Urothelium cell line (cell line): Measurements from ENCODE around the gene INTS15.

ENCODE experiments used
- DNase-seq: peaks from one replicate; pipeline ENCODE4 v3.0.0; 2011; ENCODE audit warnings: low spot score, mixed read lengths
- FAIRE-seq: peaks from 2 replicates; lab custom pipeline; 2011; peaks lifted over from hg19 to GRCh38; lab: Jason Lieb, UNC

The INTS15 gene

DNA sequence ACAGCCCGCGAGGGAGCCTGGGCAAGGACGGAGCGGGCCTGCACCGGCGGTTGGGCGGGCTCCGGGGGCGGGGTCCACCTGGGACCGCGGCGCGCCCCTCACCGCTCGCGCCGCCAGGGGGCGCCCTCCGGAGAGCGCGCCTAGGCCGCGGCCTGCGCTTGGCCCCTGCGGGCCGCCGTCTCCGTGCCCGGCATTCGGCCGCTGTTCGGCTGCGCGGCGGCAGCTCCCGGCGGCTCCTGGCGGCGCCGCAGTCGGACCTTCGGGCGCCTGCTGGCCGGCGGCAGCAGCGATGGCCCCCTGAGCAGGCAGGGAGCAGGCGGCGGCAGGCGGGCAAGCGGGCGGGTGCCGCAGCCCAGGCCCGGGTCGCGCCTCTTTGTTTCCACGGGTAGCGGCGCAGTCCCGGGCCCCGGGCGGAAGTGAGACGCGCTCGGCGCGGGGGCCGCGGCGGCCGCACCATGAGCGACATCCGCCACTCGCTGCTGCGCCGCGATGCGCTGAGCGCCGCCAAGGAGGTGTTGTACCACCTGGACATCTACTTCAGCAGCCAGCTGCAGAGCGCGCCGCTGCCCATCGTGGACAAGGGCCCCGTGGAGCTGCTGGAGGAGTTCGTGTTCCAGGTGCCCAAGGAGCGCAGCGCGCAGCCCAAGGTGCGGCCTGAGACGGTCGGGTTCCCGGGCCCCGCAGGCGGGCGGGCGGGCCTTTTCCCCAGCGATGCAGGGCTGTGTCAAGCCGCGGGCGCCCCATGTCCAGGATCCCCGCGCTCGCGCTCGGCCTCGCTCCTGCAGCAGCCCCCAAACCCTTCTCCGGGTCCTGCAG, at the start of gene INTS15:
TSS of gene INTS15 (plus strand) at position 193 of the 816 bp plus-strand sequence. CDS start at position 456, 263 bp downstream.
- FAIRE-seq: peak; percentile 98
- peak; percentile 99 for DNase-seq

- no peak for DNase-seq
These were observed 47.5 kb upstream of the INTS15 start for GRCh38 chr7:6542368-6542767.

GRCh38 chr7:6545398-6546126, 44.3 kb upstream of the INTS15 start:
- peak; percentile 20 for FAIRE-seq
- DNase-seq: no peak

More at GRCh38 chr7:6542368-6542767, 47.5 kb upstream of the INTS15 start:
- no peak for FAIRE-seq

- DNase-seq: no peak
These were observed 43.1 kb upstream of the INTS15 start for GRCh38 chr7:6546498-6547251.

DNA sequence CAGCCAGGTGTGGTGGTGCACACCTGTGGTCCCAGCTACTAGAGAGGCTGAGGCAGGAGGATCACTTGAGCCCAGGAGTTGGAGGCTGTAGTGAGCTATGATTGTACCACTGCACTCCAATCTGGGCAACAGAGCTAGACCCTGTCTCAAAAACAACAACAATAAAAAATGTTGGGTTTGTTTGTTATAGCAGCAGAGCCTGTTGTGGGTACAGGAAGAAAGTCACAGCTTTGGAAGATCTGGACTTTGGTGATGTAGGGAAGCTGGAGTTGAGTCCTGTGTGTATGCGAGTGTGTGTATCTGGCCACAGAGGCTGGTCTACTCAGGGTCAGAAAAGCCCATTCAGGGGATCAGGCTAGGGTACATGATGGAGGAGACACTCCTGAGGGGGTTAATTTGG, 42.4 kb upstream of the INTS15 start:
- no peak for FAIRE-seq

More at GRCh38 chr7:6546498-6547251, 43.1 kb upstream of the INTS15 start:
- FAIRE-seq: peak; percentile 91

GRCh38 chr7:6551016-6551511, 38.8 kb upstream of the INTS15 start, which contains the start of gene GRID2IP:
Gene GRID2IP, minus strand, starts transcription at chr7:6551461. Its CDS starts 25 bp downstream, at chr7:6551436.
- DNase-seq: no peak
- peak; percentile 52 for FAIRE-seq

More for the DNA sequence above, 42.4 kb upstream of the INTS15 start:
- no peak for DNase-seq

GRCh38 chr7:6553448-6554044, 36.3 kb upstream of the INTS15 start:
- FAIRE-seq (peak; percentile 86), DNase-seq (no peak)

DNA sequence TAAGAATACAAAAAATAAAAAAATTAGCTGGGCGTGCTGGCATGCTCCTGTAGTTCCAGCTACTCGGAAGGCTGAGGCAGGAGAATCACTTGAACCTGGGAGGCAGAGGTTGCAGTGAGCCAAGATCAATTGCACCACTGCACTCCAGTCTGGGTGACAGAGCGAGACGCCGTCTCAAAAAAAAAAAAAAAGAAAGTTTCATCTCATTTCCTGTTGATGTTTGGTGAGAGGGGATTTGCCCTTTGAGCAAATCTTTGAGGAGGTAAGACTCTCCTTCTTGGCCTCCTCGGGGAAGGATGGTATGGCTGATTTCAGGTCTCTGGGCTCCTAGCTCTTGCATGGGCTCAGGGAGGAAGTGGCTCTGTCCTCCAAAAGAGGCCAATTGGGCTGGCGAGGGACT, 35.0 kb upstream of the INTS15 start:
- DNase-seq (no peak), FAIRE-seq (no peak)

- DNase-seq: no peak
- FAIRE-seq: peak; percentile 70
These were observed 33.6 kb upstream of the INTS15 start for GRCh38 chr7:6556196-6556595.

- peak; percentile 84 for DNase-seq
- peak; percentile 53 for FAIRE-seq
These were observed 31.0 kb upstream of the INTS15 start for GRCh38 chr7:6558837-6559236.

- DNase-seq: no peak
- FAIRE-seq: peak; percentile 86
These were observed 29.9 kb upstream of the INTS15 start for GRCh38 chr7:6559896-6560295.

DNA sequence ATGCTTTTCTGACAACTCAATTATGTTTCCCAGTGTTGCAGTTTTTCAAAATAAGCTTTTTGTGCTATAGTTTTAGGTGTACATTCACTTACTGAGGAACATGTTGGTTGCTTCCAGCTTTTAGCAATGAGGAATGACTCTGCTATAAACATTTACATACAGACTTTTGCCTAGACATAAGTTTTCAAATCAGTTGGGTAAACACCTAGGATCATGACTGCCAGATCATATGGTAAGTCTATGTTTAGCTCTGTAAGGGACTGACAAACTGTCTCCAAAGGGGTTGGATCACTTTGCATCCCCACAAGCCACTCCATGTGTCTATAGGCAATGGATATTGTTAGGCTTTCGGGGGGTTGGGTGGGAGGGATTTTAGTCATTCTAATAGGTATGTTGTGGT, 27.7 kb upstream of the INTS15 start:
- no peak for DNase-seq
- peak; percentile 68 for FAIRE-seq

DNA sequence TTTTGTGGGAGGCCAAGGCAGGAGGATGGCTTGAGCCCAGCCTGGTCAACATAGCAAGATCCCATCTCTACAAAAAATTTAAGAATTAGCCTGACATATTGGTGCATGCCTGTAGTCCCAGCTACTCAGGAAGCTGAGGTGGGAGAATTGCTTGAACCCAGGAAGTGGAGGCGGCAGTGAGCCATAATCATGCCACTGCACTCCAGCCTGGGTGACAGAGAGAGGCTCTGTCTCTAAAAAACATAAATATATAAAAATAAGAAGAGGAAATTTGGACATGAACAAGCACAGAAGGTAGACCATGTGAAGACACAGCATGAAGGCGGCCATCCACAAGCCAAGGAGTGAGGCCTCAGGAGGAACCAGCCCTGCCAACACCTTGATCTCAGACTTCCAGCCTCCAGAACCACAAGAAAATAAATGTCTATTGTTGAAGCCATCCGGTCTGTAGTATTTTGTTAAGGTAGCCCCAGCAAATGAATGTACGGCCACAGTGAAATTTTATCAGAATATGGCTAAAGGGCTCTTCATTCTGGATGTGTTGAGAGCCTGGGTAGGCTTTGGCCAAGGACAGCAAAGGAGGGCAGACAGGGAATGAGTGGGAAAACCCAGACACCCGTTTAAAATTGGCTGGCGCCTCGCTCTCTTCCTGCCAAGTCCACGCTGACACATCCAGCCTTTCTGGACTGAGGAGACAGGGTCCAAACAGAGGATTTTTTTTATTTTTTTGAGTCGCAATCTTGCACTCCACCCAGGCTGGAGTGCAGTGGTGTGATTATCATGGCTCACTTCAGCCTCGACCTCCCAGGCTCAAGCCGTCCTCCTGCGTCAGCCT, 25.7 kb upstream of the INTS15 start:
- DNase-seq (no peak), FAIRE-seq (no peak)

GRCh38 chr7:6565655-6566054, 24.2 kb upstream of the INTS15 start:
- peak; percentile 35 for FAIRE-seq
- DNase-seq: no peak

GRCh38 chr7:6567886-6568285, 21.9 kb upstream of the INTS15 start:
- no peak for FAIRE-seq
- no peak for DNase-seq

DNA sequence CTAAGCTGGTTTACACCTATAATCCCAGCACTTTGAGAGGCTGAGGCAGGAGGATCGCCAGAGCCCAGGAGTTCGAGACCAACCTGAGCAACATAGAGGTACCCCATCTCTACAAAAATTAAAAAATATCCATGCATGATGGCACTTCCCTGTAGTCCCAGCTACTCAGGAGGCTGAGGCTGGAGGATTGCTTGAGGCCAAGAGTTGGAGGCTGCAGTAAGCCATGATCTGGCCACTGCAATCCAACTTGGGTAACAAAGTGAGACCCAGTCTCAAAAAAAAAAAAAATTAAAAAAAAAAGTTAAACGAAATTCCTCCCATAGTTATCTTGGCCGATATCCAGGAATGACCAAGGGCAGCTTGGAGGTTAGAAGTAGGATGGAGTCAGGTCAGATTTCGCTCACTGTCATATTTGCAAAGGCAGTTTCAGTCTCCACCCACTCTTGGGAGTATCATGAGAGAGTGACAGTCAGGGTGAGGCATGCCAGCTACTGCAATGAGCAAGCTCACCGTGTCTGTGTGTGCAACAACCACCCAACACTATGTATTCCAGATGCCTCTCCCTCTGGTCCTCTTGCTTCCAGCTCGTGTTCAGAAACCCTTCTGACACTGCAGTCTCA, 18.6 kb upstream of the INTS15 start:
- no peak for DNase-seq
- FAIRE-seq: peak; percentile 96

DNA sequence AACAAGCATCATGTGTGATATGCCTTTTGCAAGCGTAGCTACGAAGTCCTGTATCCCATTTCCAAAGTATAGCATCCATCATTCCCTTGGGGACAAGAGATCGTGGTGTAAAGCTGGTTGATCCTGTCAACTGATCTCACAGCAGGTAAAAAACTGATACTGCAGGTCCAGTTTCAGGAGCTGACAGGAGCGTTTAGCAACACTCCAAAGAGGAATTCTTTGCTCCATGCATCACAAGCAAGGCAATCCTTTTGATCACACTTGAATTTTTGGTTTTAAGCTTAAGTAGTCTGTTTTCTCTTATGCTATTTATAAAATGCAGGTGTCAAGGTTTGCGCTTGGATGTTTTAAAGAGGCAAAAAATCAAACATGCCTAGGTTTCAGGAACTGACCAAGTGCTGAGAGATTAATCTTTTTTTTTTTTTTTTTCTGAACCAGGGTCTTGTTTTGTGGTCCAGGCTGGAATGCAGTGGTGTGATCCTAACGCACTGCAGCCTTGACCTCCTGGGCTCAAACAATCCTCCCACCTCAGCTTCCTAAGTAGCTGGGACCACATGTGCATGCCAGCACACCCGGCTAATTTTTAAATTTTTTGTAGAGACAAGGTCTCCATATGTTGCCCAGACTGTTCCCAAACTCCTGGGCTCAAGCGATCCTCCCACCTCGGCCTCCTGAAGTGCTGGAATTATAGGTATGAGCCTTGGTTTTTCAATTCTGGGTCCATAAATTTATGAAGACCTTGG, 14.4 kb upstream of the INTS15 start:
- FAIRE-seq: no peak

More for the DNA sequence above, 14.4 kb upstream of the INTS15 start:
- no peak for DNase-seq
